ENCODE results near the gene CROCC2. TPM values are rescaled to one million over a fixed set of nuclear protein-coding genes. Genes with fewer than 3 reads are reported as not detected.

Gene CROCC2
- total RNA-seq, 6 experiments from 2014 or later = not detected

DNA sequence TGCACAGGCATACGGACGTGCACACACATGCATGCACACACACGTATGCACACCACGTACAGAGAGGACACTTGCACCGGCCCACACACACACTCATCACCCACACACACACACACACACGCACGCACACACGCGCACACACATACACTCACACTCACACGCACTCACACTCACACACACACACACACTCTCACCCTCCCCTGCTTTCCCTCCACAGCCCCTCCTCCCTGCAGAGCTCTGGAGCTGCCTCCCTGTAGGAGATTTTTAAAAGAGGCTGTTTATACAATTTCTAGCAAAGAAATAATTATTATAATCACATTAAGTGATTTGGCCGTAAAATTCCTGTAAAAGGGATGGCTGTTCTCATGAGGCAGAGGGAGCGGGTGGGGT, 55.8 kb downstream of the CROCC2 start:
- TF ChIP-seq, protein P1, sequence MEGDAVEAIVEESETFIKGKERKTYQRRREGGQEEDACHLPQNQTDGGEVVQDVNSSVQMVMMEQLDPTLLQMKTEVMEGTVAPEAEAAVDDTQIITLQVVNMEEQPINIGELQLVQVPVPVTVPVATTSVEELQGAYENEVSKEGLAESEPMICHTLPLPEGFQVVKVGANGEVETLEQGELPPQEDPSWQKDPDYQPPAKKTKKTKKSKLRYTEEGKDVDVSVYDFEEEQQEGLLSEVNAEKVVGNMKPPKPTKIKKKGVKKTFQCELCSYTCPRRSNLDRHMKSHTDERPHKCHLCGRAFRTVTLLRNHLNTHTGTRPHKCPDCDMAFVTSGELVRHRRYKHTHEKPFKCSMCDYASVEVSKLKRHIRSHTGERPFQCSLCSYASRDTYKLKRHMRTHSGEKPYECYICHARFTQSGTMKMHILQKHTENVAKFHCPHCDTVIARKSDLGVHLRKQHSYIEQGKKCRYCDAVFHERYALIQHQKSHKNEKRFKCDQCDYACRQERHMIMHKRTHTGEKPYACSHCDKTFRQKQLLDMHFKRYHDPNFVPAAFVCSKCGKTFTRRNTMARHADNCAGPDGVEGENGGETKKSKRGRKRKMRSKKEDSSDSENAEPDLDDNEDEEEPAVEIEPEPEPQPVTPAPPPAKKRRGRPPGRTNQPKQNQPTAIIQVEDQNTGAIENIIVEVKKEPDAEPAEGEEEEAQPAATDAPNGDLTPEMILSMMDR (IDR thresholded peaks at IDR 0.05) = no peak
- Mint-ChIP-seq H3K4me1 (ENCODE audit: low read depth) (no peaks in the 10 kb centered on the region), H3K27me3 (ENCODE audit: insufficient read depth) (peaks cover 6% of the 10 kb centered on the region; the same call in 1 of the 2 replicates), H3K9me3 (no peaks in the 10 kb centered on the region), H3K4me3 (no peak overlapping the region), H3K27ac (no peak overlapping the region), H3K36me3 (ENCODE audit: low read depth) (no peaks in the 10 kb centered on the region)
- DNase-seq = no peak

DNA sequence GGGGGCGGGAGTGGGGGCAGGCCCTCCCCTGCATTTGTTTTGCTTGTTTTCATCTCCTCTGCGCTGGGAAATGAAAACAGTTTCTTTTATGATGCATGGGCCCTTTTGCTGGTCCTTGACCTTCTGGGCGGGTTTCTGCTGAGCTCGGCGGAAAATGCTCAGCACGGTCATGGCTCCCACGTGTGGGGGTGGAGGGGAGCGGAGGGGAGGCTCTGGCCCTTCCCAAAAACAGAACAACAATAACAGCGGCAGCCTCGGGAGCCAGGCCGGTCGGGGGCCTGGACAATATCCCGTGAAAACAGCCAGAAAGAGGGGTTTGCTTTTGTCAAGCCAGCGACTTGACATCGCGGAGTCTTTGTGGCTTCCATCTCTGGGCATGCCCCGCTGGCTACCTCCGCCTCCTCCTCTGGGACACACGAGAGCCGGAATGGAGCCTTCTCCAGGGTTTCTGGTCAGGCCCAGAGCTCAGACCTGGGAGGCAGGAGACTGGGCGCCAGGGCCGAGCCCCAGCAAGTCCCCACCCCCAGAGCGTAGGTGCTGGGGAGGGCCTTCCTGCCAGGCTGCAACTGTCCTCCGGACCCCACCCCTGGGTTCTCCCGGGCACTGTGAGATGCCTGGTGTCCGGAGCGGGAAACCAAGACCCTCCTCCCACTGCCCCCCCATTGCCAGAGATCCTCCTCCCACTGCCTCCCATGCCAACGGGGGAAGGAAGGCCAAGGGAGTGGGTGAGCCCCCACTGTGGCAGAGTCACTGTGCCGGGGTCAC, 56.3 kb downstream of the CROCC2 start:
- no peak overlapping the region for H3K27ac Mint-ChIP-seq
- H3K4me3 Mint-ChIP-seq = no peak overlapping the region
- H3K27me3 Mint-ChIP-seq (ENCODE audit: insufficient read depth) = peaks cover 6% of the 10 kb centered on the region; the same call in 1 of the 2 replicates
- TF ChIP-seq, protein P1 (IDR thresholded peaks at IDR 0.05) = no peak
- no peaks in the 10 kb centered on the region for H3K4me1 Mint-ChIP-seq (ENCODE audit: low read depth)
- no peaks in the 10 kb centered on the region for H3K9me3 Mint-ChIP-seq
- DNase-seq = no peak
- no peaks in the 10 kb centered on the region for H3K36me3 Mint-ChIP-seq (ENCODE audit: low read depth)

DNA sequence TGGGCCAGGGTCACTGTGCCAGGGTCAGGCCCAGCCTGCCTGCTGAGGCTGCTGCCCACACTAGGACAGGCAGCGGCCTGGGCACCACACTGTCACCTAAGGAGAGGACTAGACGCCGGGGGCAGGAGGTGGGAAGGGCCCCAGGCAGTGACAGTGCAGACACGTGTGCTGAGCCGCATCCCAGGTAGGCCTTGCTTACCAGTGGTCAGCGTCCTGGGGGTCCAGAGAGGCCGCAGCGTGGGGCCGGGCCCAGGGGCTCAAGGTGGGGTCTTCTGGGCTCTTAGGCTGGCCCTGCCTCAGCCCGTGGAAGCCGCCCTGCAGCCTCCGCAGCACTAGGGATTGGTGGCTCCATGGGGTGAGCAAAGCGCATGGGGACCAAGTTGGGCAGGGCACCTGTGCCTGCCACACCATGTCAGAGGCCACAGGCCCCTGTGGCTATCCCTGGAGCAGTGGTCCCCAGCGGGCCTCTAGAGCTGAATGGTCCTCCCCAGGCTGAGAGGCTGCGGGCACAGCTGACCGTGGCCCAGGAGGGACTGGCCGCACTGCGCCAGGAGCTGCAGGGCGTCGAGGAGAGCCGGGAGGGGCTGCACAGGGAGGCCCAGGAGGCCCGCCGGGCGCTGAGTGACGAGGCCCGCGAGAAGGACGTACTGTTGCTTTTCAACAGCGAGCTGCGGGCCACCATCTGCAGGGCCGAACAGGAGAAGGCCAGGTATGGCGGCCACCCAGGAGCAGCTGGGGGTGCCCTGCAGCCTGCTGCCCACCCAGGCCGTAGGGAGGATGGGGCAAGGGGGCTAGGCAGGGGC, 57.1 kb downstream of the CROCC2 start:
- no peak overlapping the region for H3K27ac Mint-ChIP-seq
- no peak overlapping the region for H3K4me3 Mint-ChIP-seq
- no peak for DNase-seq
- TF ChIP-seq, protein P1 (IDR thresholded peaks at IDR 0.05) = no peak
- H3K4me1 Mint-ChIP-seq (ENCODE audit: low read depth) = no peaks in the 10 kb centered on the region
- peaks cover 6% of the 10 kb centered on the region; the same call in 1 of the 2 replicates for H3K27me3 Mint-ChIP-seq (ENCODE audit: insufficient read depth)
- no peaks in the 10 kb centered on the region for H3K9me3 Mint-ChIP-seq
- no peaks in the 10 kb centered on the region for H3K36me3 Mint-ChIP-seq (ENCODE audit: low read depth)

DNA sequence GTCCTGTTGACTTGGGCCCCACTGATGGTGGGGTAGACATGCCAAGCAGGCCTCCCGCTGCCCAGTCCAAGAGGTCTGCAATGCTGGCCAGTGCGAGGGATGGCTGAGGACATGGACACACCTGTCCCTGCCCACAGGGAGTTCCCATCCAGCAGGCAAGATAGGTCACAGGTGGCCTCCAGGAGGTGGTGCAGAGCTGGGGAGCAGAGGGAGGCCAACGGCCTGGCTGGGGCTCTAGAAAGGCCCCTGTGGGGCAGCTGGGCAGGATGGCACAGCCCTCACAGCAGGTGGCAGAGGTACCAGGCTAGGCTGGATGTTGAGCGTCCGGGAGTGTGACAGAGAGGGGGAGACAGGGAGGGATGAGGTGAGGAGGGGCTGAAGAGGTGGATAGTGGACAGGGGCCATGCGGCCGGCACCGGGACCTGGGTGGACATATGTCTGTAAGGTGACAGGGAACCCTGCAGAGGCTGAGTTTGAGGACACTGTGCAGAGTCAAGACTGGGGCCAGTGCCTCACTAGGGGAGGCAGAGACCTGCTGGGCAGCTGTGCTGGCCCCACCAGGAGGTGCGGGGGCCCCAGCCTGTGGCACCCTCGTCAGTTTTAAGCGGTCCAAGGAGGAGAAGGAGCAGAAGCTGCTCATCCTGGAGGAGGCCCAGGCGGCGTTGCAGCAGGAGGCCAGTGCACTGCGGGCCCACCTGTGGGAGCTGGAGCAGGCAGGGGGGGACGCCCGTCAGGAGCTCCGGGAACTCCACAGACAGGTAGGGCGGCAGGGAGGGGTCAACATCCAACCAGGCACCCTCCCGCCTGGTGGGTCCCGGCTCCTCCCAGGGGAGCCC, 58.0 kb downstream of the CROCC2 start:
- Mint-ChIP-seq H3K27ac (no peak overlapping the region), H3K9me3 (no peaks in the 10 kb centered on the region), H3K27me3 (ENCODE audit: insufficient read depth) (peaks cover 6% of the 10 kb centered on the region; the same call in 1 of the 2 replicates), H3K36me3 (ENCODE audit: low read depth) (no peaks in the 10 kb centered on the region), H3K4me1 (ENCODE audit: low read depth) (no peaks in the 10 kb centered on the region), H3K4me3 (no peak overlapping the region)
- DNase-seq = no peak
- TF ChIP-seq, protein P1 (IDR thresholded peaks at IDR 0.05) = no peak

DNA sequence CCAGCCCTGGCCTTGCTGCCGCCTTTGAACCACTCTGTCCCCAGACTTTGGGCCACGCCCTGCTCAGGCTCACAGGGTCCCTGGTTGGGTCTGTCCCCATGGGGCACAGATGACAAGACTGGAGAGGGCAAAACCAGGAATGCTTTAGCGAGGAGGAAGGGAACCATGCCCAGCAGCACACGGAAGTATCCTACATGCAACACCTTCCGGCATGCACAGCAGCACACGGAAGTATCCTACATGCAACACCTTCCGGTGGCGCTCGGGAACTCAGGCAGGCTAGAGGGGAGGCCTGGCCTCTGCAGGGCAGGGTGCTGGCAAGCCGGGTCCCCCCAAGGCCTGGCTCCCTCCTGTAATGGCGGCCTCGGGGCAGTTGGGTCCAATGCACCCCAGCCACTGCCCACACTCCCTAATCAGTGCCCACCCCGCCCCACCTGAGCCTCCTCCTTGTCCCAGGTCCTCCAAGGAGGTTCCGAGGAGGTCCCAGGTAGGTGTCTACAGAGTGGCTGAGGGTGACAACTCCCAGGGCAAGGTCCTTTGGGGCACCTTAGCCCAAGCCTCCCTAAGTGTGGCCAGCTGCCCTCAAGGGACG, 58.7 kb downstream of the CROCC2 start:
- TF ChIP-seq, protein P1 (IDR thresholded peaks at IDR 0.05) = no peak
- peaks cover 8% of the 10 kb centered on the region; the same call in 1 of the 2 replicates for H3K27me3 Mint-ChIP-seq (ENCODE audit: insufficient read depth)
- H3K36me3 Mint-ChIP-seq (ENCODE audit: low read depth) = no peaks in the 10 kb centered on the region
- no peak overlapping the region for H3K4me3 Mint-ChIP-seq
- H3K27ac Mint-ChIP-seq = no peak overlapping the region
- H3K4me1 Mint-ChIP-seq (ENCODE audit: low read depth) = no peaks in the 10 kb centered on the region
- no peak for DNase-seq
- H3K9me3 Mint-ChIP-seq = no peaks in the 10 kb centered on the region
